HCT116 (cell line): ENCODE measurements around the gene KCNH5.

ENCODE experiments used
- JUND ChIP-seq: IDR thresholded peaks from 2 replicates; pipeline ENCODE4 v1.6.1; 2012
- POLR2A ChIP-seq: IDR thresholded peaks from 2 replicates; pipeline ENCODE4 v1.7.0; 2011; ENCODE audit warnings: borderline replicate concordance; ENCODE audit not compliant: insufficient read depth, insufficient read length; ENCODE audit errors: extremely low read depth

DNA sequence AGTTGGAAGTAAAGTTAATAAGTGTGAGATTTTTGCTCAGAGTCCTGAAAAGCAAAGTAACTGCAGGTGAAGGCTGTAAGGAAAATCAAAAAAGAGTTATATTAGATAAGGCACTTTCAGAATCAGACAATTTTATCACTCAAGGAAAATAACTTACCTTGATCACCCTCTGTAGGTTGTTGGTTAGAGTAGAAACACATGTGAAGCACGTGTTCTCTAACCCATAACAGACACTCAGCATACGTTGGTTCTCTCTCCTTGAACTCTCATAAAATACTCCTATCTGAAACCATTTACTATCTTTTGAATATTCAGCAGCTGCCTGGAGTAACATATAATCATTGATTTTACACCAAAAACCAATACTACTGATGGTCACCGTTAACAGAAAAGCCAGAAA, 335.5 kb downstream of the KCNH5 start:
- no peak for TF ChIP-seq POLR2A
- TF ChIP-seq JUND: no peak
